K562 (cell line): Measurements from ENCODE around the gene SAMD11.

Experiments used
- DIDO1 ChIP-seq: fragments of 450-650 bp; IDR thresholded peaks from 2 replicates; pipeline ENCODE4 v1.6.1; 2016; ENCODE audit warnings: low read depth, missing biosample characterization, missing genetic modification characterization
- KLF10 ChIP-seq: fragments of 250-450 bp; sonication (Bioruptor Pico); IDR thresholded peaks from 2 replicates; pipeline ENCODE4 v1.6.1; 2021; ENCODE audit warnings: matching md5 sums
- POLR2AphosphoS5 ChIP-seq: IDR thresholded peaks from 2 replicates; pipeline ENCODE4 v1.6.1; 2011; ENCODE audit warnings: mild to moderate bottlenecking, low read depth, low read length, moderate library complexity; ENCODE audit not compliant: control insufficient read depth, insufficient read depth
- ZFX ChIP-seq: sonication (generic); formaldehyde crosslinking; IDR thresholded peaks from 2 replicates; pipeline ENCODE4 v1.8.0; 2022; ENCODE audit warnings: mild to moderate bottlenecking, missing genetic modification reagents, moderate library complexity
- ZNF175 ChIP-seq: fragments of 200-800 bp; sonication (Bioruptor generic); IDR thresholded peaks from 2 replicates; pipeline ENCODE4 v1.6.1; 2016; ENCODE audit warnings: low read depth, mild to moderate bottlenecking, missing genetic modification characterization, missing compliant biosample characterization
- ZNF197 ChIP-seq: fragments of 200-800 bp; sonication (Bioruptor generic); IDR thresholded peaks from 2 replicates; pipeline ENCODE4 v1.6.1; 2016; ENCODE audit warnings: low read depth, missing genetic modification characterization, missing compliant biosample characterization
- ZNF717 ChIP-seq: fragments of 250-450 bp; sonication (Bioruptor Pico); IDR thresholded peaks from 2 replicates; pipeline ENCODE4 v1.5.0; 2021
- TF ChIP-seq, protein P1 (sequence below), 3 experiments: IDR thresholded peaks in 2 of 3; conservative IDR thresholded peaks in 1 of 3; 2 replicates each; pipeline ENCODE4 v1.5.1; 2011 to 2012; ENCODE audit warnings: low read length in 3 of 3, mild to moderate bottlenecking in 3 of 3, control low read depth in 2 of 3, improper control_type of control experiment in 1 of 3, inconsistent platforms in 1 of 3, low read depth in 1 of 3, mixed read lengths in 1 of 3, moderate library complexity in 1 of 3; ENCODE audit not compliant: insufficient read depth in 2 of 3

DNA sequence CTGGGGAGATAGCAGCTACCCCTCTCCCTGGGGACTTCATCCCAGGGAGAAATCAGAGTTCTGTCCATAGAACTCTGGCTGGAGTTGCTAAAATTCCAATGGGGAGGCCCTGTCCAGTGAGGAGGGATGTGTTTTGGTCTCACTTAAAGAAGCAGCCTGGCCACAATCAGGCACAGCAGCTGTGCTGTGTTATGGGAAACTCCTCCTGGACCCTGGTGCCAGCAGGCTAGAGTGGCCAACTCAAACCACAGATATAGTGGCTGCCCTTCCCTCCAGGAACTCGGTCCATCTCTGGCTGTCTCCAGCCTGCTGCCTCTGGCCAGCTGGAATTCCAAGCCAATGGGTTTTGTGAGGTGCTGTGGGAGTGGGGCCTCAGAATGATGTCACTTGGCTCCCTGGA, 37.4 kb upstream of the SAMD11 start:
- no peak for TF ChIP-seq ZNF175 (CRISPR knock-in tag)
- no peak for TF ChIP-seq POLR2AphosphoS5
- TF ChIP-seq, protein P1, sequence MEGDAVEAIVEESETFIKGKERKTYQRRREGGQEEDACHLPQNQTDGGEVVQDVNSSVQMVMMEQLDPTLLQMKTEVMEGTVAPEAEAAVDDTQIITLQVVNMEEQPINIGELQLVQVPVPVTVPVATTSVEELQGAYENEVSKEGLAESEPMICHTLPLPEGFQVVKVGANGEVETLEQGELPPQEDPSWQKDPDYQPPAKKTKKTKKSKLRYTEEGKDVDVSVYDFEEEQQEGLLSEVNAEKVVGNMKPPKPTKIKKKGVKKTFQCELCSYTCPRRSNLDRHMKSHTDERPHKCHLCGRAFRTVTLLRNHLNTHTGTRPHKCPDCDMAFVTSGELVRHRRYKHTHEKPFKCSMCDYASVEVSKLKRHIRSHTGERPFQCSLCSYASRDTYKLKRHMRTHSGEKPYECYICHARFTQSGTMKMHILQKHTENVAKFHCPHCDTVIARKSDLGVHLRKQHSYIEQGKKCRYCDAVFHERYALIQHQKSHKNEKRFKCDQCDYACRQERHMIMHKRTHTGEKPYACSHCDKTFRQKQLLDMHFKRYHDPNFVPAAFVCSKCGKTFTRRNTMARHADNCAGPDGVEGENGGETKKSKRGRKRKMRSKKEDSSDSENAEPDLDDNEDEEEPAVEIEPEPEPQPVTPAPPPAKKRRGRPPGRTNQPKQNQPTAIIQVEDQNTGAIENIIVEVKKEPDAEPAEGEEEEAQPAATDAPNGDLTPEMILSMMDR (IDR thresholded peaks at IDR 0.05 in 2 of 3, conservative IDR thresholded peaks at IDR 0.05 in 1 of 3; ENCODE audit: insufficient read depth in 2 of 3, low read depth in 1 of 3, low read length in 3 of 3): no peak
- no peak for TF ChIP-seq KLF10 (CRISPR knock-in tag)
- TF ChIP-seq ZNF197 (CRISPR knock-in tag): no peak
- TF ChIP-seq DIDO1 (tag): no peak
- no peak for TF ChIP-seq ZFX (CRISPR knock-in tag)
- no peak for TF ChIP-seq ZNF717 (CRISPR knock-in tag)
